WTC11 (cell line): ENCODE measurements around the gene LIMCH1. TPM values are rescaled to one million over a fixed set of nuclear protein-coding genes. Genes with fewer than 3 reads are reported as not detected.

Source experiments
- ATAC-seq: fragments of 200-7000 bp; cut with Tn5 transposase; 2 replicates; pipeline ENCODE4 v1.10.0; 2021; ENCODE audit warnings: mild to moderate bottlenecking, moderate library complexity
- CTCF ChIA-PET: fragments of 300-600 bp; sonication (Branson Sonifier 250); formaldehyde crosslinking; loops from one replicate; lab custom pipeline; 2021; ENCODE audit warnings: antibody characterized with exemption; lab: Charles Lee
- POLR2A ChIA-PET: fragments of 350-600 bp; sonication (Branson Sonifier 250); formaldehyde crosslinking; loops from one replicate; lab custom pipeline; 2021; ENCODE audit warnings: antibody characterized with exemption; lab: Charles Lee
- DNase-seq: peaks from one replicate; pipeline ENCODE4 v3.0.0; 2021; ENCODE audit warnings: low spot score
- H3K27ac Mint-ChIP-seq: 2 replicates; pipeline ENCODE4 v1.8.0; 2021; ENCODE audit warnings: mixed read lengths
- H3K27me3 Mint-ChIP-seq: 2 replicates; pipeline ENCODE4 v1.8.0; 2021; ENCODE audit warnings: low read depth, mild to moderate bottlenecking, moderate library complexity, mixed read lengths
- H3K36me3 Mint-ChIP-seq: 2 replicates; pipeline ENCODE4 v1.8.0; 2021; ENCODE audit warnings: mixed read lengths
- H3K4me1 Mint-ChIP-seq: 2 replicates; pipeline ENCODE4 v1.8.0; 2022; ENCODE audit warnings: mixed read lengths
- H3K4me3 Mint-ChIP-seq: 2 replicates; pipeline ENCODE4 v1.8.0; 2021; ENCODE audit warnings: mild to moderate bottlenecking, moderate library complexity, mixed read lengths
- H3K9me3 Mint-ChIP-seq: 2 replicates; pipeline ENCODE4 v1.8.0; 2021; ENCODE audit warnings: mixed read lengths
- CBFB ChIP-seq: sonication (generic); formaldehyde crosslinking; IDR thresholded peaks from 2 replicates; pipeline ENCODE4 v1.8.1; 2022; ENCODE audit warnings: mild to moderate bottlenecking, low read depth, missing genetic modification reagents
- E2F5 ChIP-seq: sonication (generic); formaldehyde crosslinking; IDR thresholded peaks from 2 replicates; pipeline ENCODE4 v1.8.1; 2022; ENCODE audit warnings: mild to moderate bottlenecking, moderate library complexity, missing genetic modification reagents
- EMX1 ChIP-seq: fragments of 250-450 bp; sonication (Bioruptor Pico); IDR thresholded peaks from 2 replicates; pipeline ENCODE4 v1.8.0; 2021; ENCODE audit warnings: mild to moderate bottlenecking
- ETV6 ChIP-seq: sonication (generic); formaldehyde crosslinking; IDR thresholded peaks from 2 replicates; pipeline ENCODE4 v1.8.1; 2022; ENCODE audit warnings: mild to moderate bottlenecking, missing genetic modification reagents
- FOXP4 ChIP-seq: sonication (generic); formaldehyde crosslinking; IDR thresholded peaks from 2 replicates; pipeline ENCODE4 v1.8.0; 2022; ENCODE audit warnings: mild to moderate bottlenecking, missing genetic modification reagents
- GABPB1 ChIP-seq: sonication (generic); formaldehyde crosslinking; IDR thresholded peaks from 2 replicates; pipeline ENCODE4 v1.8.1; 2023; ENCODE audit warnings: mild to moderate bottlenecking, missing genetic modification reagents
- GRHL2 ChIP-seq: fragments of 250-450 bp; sonication (Bioruptor Pico); IDR thresholded peaks from 2 replicates; pipeline ENCODE4 v1.8.0; 2022; ENCODE audit warnings: mild to moderate bottlenecking, moderate library complexity; ENCODE audit not compliant: insufficient replicate concordance, severe bottlenecking
- GTF2I ChIP-seq: fragments of 250-450 bp; sonication (Bioruptor Pico); conservative IDR thresholded peaks from 2 replicates; pipeline ENCODE4 v1.4.0; 2021; ENCODE audit warnings: mild to moderate bottlenecking
- JUN ChIP-seq: sonication (generic); formaldehyde crosslinking; IDR thresholded peaks from 2 replicates; pipeline ENCODE4 v1.8.0; 2023; ENCODE audit warnings: mild to moderate bottlenecking, missing genetic modification reagents
- MYBL2 ChIP-seq: sonication (generic); formaldehyde crosslinking; IDR thresholded peaks from 2 replicates; pipeline ENCODE4 v1.8.1; 2023; ENCODE audit warnings: mild to moderate bottlenecking, moderate library complexity, missing genetic modification reagents
- NR2C2 ChIP-seq: sonication (generic); formaldehyde crosslinking; IDR thresholded peaks from 2 replicates; pipeline ENCODE4 v1.8.0; 2022; ENCODE audit warnings: mild to moderate bottlenecking, missing genetic modification reagents
- RELA ChIP-seq: sonication (generic); formaldehyde crosslinking; IDR thresholded peaks from 2 replicates; pipeline ENCODE4 v1.8.1; 2022; ENCODE audit warnings: missing genetic modification reagents, mild to moderate bottlenecking, borderline replicate concordance
- TEAD1 ChIP-seq: sonication (generic); formaldehyde crosslinking; IDR thresholded peaks from 2 replicates; pipeline ENCODE4 v1.8.0; 2022; ENCODE audit warnings: mild to moderate bottlenecking, missing genetic modification reagents
- TEAD4 ChIP-seq: sonication (generic); formaldehyde crosslinking; IDR thresholded peaks from 2 replicates; pipeline ENCODE4 v1.8.0; 2022; ENCODE audit warnings: mild to moderate bottlenecking, missing genetic modification reagents
- USF1 ChIP-seq: sonication (generic); formaldehyde crosslinking; IDR thresholded peaks from 2 replicates; pipeline ENCODE4 v1.8.0; 2022; ENCODE audit warnings: mild to moderate bottlenecking, missing genetic modification reagents
- ZMAT4 ChIP-seq: fragments of 250-450 bp; sonication (Bioruptor Pico); IDR thresholded peaks from 2 replicates; pipeline ENCODE4 v1.9.0; 2021; ENCODE audit warnings: mild to moderate bottlenecking
- ZNF396 ChIP-seq: fragments of 250-450 bp; sonication (Bioruptor Pico); IDR thresholded peaks from 2 replicates; pipeline ENCODE4 v1.8.0; 2021; ENCODE audit warnings: mild to moderate bottlenecking, moderate library complexity, borderline replicate concordance
- ZNF423 ChIP-seq: fragments of 250-450 bp; sonication (Bioruptor Pico); IDR thresholded peaks from 2 replicates; pipeline ENCODE4 v2.1.2; 2022; ENCODE audit warnings: mild to moderate bottlenecking, moderate library complexity
- total RNA-seq: library from RNA; stranded (reverse); gene quantifications from 3 replicates; pipeline ENCODE4 v1.2.3, GENCODE V29; 2021
- TF ChIP-seq, protein P1 (sequence below): fragments of 250-450 bp; sonication (Bioruptor Pico); IDR thresholded peaks from 2 replicates; pipeline ENCODE4 v1.9.0; 2021; ENCODE audit warnings: mild to moderate bottlenecking
- TF ChIP-seq, protein P2 (sequence below): fragments of 200-600 bp; IDR thresholded peaks from 2 replicates; pipeline ENCODE4 v1.8.0; 2022; ENCODE audit warnings: antibody characterized with exemption
- TF ChIP-seq, protein P3 (sequence below): sonication (generic); formaldehyde crosslinking; IDR thresholded peaks from 2 replicates; pipeline ENCODE4 v1.8.1; 2023; ENCODE audit warnings: mild to moderate bottlenecking, missing genetic modification reagents, moderate library complexity
- TF ChIP-seq, protein P4 (sequence below): sonication (generic); formaldehyde crosslinking; IDR thresholded peaks from 2 replicates; pipeline ENCODE4 v1.8.0; 2023; ENCODE audit warnings: missing genetic modification reagents

LIMCH1 gene
- total RNA-seq, 1 experiment from 2014 or later: 0.92 TPM

GRCh38 chr4:41546638-41547037 lies 8.7 kb downstream of the LIMCH1 start (continued):
- no peak for TF ChIP-seq GABPB1
- no peak for TF ChIP-seq TEAD4 (CRISPR knock-in tag)
- no peak for TF ChIP-seq ZNF423 (CRISPR knock-in tag)

DNA sequence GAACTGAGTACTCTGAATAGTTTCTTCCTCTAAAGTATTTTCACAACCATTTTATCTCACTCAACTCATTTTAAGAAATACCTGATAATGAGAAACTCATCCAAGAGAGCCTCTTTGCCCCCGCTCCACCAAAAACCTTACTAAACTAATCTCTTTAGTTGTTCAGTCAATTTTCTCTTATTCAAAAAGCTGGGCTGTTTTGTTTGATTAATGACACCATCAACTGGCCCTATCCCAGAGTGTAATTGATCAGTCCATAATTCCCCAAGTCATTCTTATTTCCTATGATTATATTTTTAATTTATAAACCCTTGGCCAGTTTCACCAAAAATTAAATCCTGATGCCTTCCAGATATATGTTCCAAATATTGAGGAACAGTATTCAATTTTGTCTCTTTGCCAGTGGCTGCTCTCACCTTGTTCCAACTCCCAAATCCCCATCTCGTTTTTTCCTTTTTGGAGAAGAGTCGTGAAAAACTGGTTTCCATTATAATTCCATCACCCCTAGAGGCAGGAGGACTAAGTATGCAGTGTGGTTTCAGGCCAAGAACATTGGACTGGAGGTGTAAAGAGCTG lies 10.4 kb downstream of the LIMCH1 start:
- ChIA-PET POLR2A (no interaction called here), CTCF (no interaction called here)
- no peak for ATAC-seq
- Mint-ChIP-seq H3K4me3 (no peak overlapping the region), H3K9me3 (no peaks in the 10 kb centered on the region), H3K27me3 (no peaks in the 10 kb centered on the region), H3K27ac (no peak overlapping the region), H3K36me3 (no peaks in the 10 kb centered on the region), H3K4me1 (0 out of 2 replicates have a peak, but pooled peaks cover 3% of the 10 kb centered on the region)
- no peak for TF ChIP-seq GABPB1
- no peak for TF ChIP-seq JUN
- TF ChIP-seq ZNF396: no peak
- TF ChIP-seq NR2C2: no peak
- TF ChIP-seq GTF2I: no peak
- TF ChIP-seq, protein P1, sequence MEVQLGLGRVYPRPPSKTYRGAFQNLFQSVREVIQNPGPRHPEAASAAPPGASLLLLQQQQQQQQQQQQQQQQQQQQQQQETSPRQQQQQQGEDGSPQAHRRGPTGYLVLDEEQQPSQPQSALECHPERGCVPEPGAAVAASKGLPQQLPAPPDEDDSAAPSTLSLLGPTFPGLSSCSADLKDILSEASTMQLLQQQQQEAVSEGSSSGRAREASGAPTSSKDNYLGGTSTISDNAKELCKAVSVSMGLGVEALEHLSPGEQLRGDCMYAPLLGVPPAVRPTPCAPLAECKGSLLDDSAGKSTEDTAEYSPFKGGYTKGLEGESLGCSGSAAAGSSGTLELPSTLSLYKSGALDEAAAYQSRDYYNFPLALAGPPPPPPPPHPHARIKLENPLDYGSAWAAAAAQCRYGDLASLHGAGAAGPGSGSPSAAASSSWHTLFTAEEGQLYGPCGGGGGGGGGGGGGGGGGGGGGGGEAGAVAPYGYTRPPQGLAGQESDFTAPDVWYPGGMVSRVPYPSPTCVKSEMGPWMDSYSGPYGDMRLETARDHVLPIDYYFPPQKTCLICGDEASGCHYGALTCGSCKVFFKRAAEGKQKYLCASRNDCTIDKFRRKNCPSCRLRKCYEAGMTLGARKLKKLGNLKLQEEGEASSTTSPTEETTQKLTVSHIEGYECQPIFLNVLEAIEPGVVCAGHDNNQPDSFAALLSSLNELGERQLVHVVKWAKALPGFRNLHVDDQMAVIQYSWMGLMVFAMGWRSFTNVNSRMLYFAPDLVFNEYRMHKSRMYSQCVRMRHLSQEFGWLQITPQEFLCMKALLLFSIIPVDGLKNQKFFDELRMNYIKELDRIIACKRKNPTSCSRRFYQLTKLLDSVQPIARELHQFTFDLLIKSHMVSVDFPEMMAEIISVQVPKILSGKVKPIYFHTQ: no peak
- no peak for DNase-seq

- ATAC-seq (no peak), DNase-seq (no peak)
- no peak overlapping the region for H3K27ac Mint-ChIP-seq
- no peaks in the 10 kb centered on the region for H3K36me3 Mint-ChIP-seq
- no peaks in the 10 kb centered on the region for H3K27me3 Mint-ChIP-seq
- TF ChIP-seq, protein P2, sequence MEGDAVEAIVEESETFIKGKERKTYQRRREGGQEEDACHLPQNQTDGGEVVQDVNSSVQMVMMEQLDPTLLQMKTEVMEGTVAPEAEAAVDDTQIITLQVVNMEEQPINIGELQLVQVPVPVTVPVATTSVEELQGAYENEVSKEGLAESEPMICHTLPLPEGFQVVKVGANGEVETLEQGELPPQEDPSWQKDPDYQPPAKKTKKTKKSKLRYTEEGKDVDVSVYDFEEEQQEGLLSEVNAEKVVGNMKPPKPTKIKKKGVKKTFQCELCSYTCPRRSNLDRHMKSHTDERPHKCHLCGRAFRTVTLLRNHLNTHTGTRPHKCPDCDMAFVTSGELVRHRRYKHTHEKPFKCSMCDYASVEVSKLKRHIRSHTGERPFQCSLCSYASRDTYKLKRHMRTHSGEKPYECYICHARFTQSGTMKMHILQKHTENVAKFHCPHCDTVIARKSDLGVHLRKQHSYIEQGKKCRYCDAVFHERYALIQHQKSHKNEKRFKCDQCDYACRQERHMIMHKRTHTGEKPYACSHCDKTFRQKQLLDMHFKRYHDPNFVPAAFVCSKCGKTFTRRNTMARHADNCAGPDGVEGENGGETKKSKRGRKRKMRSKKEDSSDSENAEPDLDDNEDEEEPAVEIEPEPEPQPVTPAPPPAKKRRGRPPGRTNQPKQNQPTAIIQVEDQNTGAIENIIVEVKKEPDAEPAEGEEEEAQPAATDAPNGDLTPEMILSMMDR: no peak
- TF ChIP-seq RELA (CRISPR knock-in tag): no peak
- no peak for TF ChIP-seq FOXP4 (CRISPR knock-in tag)
- TF ChIP-seq E2F5 (CRISPR knock-in tag): no peak
- TF ChIP-seq CBFB (CRISPR knock-in tag): no peak
- H3K4me3 Mint-ChIP-seq: no peak overlapping the region
- CTCF ChIA-PET: no interaction called here
- POLR2A ChIA-PET: no interaction called here
- H3K9me3 Mint-ChIP-seq: no peaks in the 10 kb centered on the region
- H3K4me1 Mint-ChIP-seq: 0 out of 2 replicates have a peak, but pooled peaks cover 3% of the 10 kb centered on the region
Observed at GRCh38 chr4:41549478-41549877, 11.5 kb downstream of the LIMCH1 start.

GRCh38 chr4:41550308-41550707 lies 12.4 kb downstream of the LIMCH1 start:
- H3K4me1 Mint-ChIP-seq: 0 out of 2 replicates have a peak, but pooled peaks cover 3% of the 10 kb centered on the region
- no peak for DNase-seq
- no peaks in the 10 kb centered on the region for H3K36me3 Mint-ChIP-seq
- H3K4me3 Mint-ChIP-seq: no peak overlapping the region
- H3K27me3 Mint-ChIP-seq: no peaks in the 10 kb centered on the region
- POLR2A ChIA-PET: no interaction called here
- H3K27ac Mint-ChIP-seq: no peak overlapping the region
- no peak for ATAC-seq
- no peaks in the 10 kb centered on the region for H3K9me3 Mint-ChIP-seq
- CTCF ChIA-PET: no interaction called here
- TF ChIP-seq GRHL2 (CRISPR knock-in tag): no peak
- TF ChIP-seq EMX1 (CRISPR knock-in tag): no peak
- no peak for TF ChIP-seq USF1
- TF ChIP-seq TEAD1 (CRISPR knock-in tag): no peak
- no peak for TF ChIP-seq ZNF423 (CRISPR knock-in tag)
- TF ChIP-seq ZMAT4 (CRISPR knock-in tag): no peak
- TF ChIP-seq, protein P3, sequence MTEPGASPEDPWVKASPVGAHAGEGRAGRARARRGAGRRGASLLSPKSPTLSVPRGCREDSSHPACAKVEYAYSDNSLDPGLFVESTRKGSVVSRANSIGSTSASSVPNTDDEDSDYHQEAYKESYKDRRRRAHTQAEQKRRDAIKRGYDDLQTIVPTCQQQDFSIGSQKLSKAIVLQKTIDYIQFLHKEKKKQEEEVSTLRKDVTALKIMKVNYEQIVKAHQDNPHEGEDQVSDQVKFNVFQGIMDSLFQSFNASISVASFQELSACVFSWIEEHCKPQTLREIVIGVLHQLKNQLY (CRISPR knock-in tag): no peak
- no peak for TF ChIP-seq ETV6 (CRISPR knock-in tag)
- no peak for TF ChIP-seq MYBL2 (CRISPR knock-in tag)
- TF ChIP-seq, protein P4, sequence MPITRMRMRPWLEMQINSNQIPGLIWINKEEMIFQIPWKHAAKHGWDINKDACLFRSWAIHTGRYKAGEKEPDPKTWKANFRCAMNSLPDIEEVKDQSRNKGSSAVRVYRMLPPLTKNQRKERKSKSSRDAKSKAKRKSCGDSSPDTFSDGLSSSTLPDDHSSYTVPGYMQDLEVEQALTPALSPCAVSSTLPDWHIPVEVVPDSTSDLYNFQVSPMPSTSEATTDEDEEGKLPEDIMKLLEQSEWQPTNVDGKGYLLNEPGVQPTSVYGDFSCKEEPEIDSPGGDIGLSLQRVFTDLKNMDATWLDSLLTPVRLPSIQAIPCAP (CRISPR knock-in tag): no peak
